Activated T-helper 9 cell treated with anti-CD3 and anti-CD28 coated beads, Interleukin-2, amount 50 U/mL, for 16 hours (primary cell): Measurements from ENCODE around the gene RNF113A.
"Not testable (repeated sequence)": the region's sequence is repeated elsewhere in the genome, so short reads cannot be mapped to it uniquely, and the experiment has no call there.

Source experiments
- DNase-seq: peaks from one replicate; pipeline ENCODE4 v3.0.0-alpha.2; 2020; ENCODE audit warnings: low read depth

The RNF113A gene

DNA sequence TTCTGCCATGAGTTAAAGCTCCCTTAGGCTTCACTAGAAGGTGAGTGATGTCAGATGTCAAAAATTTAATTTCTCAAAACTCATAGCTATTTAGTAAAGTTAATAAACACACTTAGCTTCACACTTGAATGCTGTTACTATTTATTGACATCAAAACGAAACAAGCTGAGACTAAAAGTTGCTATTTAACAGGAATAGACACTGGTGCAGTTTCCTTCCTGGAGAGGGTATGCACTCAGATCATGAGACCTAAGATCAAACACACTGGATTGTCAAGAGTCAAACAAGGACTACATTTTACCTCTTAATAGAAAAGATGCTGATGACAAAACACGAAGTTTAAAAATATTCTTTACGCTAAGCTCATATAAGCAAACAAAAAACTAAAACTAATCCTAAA lies 37.6 kb downstream of the RNF113A start:
- no peak for DNase-seq

DNA sequence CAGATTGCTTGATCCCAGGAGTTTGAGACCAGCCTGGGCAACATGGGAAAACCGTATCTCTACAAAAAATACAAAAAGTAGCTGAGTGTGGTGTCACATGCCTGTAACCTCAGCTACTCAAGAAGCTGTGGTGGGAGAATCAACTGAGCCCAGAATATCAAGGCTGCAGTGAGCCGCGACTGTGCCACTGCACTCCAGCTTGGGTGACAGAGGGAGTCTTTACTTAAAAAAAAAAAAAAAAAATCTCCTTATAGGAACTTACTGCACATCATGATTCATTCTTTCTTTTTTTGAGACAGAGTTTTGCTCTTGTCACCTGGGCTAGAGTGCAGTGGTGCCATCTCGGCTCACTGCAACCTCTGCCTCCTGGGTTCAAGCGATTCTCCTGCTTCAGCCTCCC lies 43.1 kb downstream of the RNF113A start:
- DNase-seq = no peak

DNA sequence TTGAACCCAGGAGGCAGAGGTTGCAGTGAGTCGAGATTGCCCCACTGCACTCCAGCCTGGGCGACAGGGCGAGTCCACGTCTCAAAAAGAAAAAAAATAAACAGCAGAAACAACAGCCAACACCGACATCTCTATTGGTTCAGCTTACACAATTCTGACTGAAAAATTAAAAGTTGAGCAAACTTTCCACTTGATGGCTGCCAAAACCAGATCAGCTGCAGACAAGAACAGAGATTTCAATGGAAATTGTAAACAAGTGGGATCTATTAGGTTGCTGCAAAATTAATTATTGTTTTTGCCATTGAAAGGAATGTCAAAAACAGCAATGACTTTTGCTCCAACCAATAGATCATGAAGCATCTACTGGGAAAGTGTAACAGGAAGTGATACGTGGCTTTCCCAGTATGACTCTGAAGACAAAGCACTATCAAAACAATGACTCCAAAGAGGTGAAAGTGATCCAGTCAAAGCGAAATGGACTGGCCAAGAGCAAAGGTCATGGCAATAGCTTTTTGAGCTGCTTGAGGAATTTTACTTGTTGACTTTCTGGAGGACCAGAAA lies 45.1 kb downstream of the RNF113A start:
- no peak for DNase-seq

DNA sequence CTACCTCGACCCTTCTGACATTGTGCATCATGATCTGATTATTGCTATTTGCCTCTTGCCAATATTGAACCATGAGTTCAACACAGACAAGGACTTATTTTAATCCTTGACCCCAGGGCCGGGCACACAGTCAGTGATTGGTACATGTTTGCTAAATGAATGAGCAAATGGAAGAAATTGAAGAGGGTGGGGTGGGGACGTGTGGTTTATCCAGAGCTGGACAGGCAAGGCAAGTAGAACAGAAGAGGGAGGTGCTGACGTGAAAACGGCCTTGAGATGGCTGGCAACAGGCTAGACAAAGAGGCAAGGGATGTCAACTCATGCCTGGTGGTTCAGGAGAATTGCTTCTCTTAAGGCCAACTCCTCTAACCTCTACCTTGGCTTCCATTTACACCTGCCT lies 47.3 kb downstream of the RNF113A start:
- DNase-seq = not testable (repeated sequence)

DNA sequence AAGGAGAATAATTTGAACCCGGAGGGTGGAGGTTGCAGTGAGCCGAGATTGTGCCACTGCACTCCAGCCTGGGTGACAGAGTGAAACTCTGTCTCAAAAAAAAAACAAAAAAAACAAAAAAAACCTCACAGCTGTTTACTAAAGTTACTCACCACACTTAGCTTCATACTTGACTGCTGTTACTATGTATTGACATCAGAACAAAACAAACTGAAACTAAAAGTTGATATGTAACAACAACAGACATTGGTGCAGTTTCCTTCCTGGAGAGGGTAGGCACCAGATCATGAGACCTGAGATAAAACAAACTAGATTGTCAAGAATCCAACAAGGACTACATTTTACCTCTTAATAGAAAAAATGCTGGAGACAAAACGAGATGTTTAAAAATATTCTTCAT lies 49.8 kb downstream of the RNF113A start:
- not testable (repeated sequence) for DNase-seq
